ENCODE measurements around the gene LOXL4. TPM values are rescaled to one million over a fixed set of nuclear protein-coding genes. Genes with fewer than 3 reads are reported as not detected.

The LOXL4 gene
- total RNA-seq, 1 donor from 2014 or later = 1.8 TPM

GRCh38 chr10:98254234-98254974 is 13.6 kb downstream of the LOXL4 start:
- no peak for TF ChIP-seq CTCF (IDR thresholded peaks at IDR 0.05; ENCODE audit: unreplicated experiment)
- DNase-seq (ENCODE audit: low spot score) = no peak
- Mint-ChIP-seq H3K9me3 (ENCODE audit: unreplicated experiment) (no peaks in the 10 kb centered on the region), H3K4me3 (ENCODE audit: unreplicated experiment) (no peak overlapping the region), H3K27me3 (ENCODE audit: unreplicated experiment) (peaks cover 4% of the 10 kb centered on the region), H3K4me1 (ENCODE audit: unreplicated experiment) (peaks cover 14% of the 10 kb centered on the region), H3K36me3 (ENCODE audit: low read depth, unreplicated experiment) (peaks cover 5% of the 10 kb centered on the region), H3K27ac (ENCODE audit: unreplicated experiment) (no peak overlapping the region)

GRCh38 chr10:98253499-98253898 is 14.5 kb downstream of the LOXL4 start:
- Mint-ChIP-seq H3K36me3 (ENCODE audit: low read depth, unreplicated experiment) (peaks cover 5% of the 10 kb centered on the region), H3K27ac (ENCODE audit: unreplicated experiment) (no peak overlapping the region), H3K27me3 (ENCODE audit: unreplicated experiment) (peaks cover 4% of the 10 kb centered on the region), H3K4me1 (ENCODE audit: unreplicated experiment) (peaks cover 14% of the 10 kb centered on the region), H3K4me3 (ENCODE audit: unreplicated experiment) (no peak overlapping the region), H3K9me3 (ENCODE audit: unreplicated experiment) (no peaks in the 10 kb centered on the region)
- no peak for DNase-seq (ENCODE audit: low spot score)
- TF ChIP-seq CTCF (IDR thresholded peaks at IDR 0.05; ENCODE audit: unreplicated experiment) = no peak

- Mint-ChIP-seq H3K27ac (ENCODE audit: unreplicated experiment) (no peak overlapping the region), H3K4me3 (ENCODE audit: unreplicated experiment) (no peak overlapping the region), H3K36me3 (ENCODE audit: low read depth, unreplicated experiment) (peaks cover 5% of the 10 kb centered on the region), H3K9me3 (ENCODE audit: unreplicated experiment) (no peaks in the 10 kb centered on the region), H3K4me1 (ENCODE audit: unreplicated experiment) (peaks cover 16% of the 10 kb centered on the region), H3K27me3 (ENCODE audit: unreplicated experiment) (peaks cover 4% of the 10 kb centered on the region)
- no peak for TF ChIP-seq CTCF (IDR thresholded peaks at IDR 0.05; ENCODE audit: unreplicated experiment)
- no peak for DNase-seq (ENCODE audit: low spot score)
Measured at GRCh38 chr10:98252464-98252863, 15.5 kb downstream of the LOXL4 start.

GRCh38 chr10:98251399-98251798 is 16.6 kb downstream of the LOXL4 start:
- no peak for TF ChIP-seq CTCF (IDR thresholded peaks at IDR 0.05; ENCODE audit: unreplicated experiment)
- Mint-ChIP-seq H3K27me3 (ENCODE audit: unreplicated experiment) (peaks cover 4% of the 10 kb centered on the region), H3K27ac (ENCODE audit: unreplicated experiment) (no peak overlapping the region), H3K9me3 (ENCODE audit: unreplicated experiment) (no peaks in the 10 kb centered on the region), H3K36me3 (ENCODE audit: low read depth, unreplicated experiment) (peaks cover 5% of the 10 kb centered on the region), H3K4me3 (ENCODE audit: unreplicated experiment) (peak overlapping the region; percentile 4), H3K4me1 (ENCODE audit: unreplicated experiment) (peaks cover 25% of the 10 kb centered on the region)
- DNase-seq (ENCODE audit: low spot score) = no peak

- Mint-ChIP-seq H3K27ac (ENCODE audit: unreplicated experiment) (no peak overlapping the region), H3K4me3 (ENCODE audit: unreplicated experiment) (no peak overlapping the region), H3K36me3 (ENCODE audit: low read depth, unreplicated experiment) (peaks cover 16% of the 10 kb centered on the region), H3K9me3 (ENCODE audit: unreplicated experiment) (no peaks in the 10 kb centered on the region), H3K4me1 (ENCODE audit: unreplicated experiment) (peaks cover 25% of the 10 kb centered on the region), H3K27me3 (ENCODE audit: unreplicated experiment) (no peaks in the 10 kb centered on the region)
- no peak for DNase-seq (ENCODE audit: low spot score)
- TF ChIP-seq CTCF (IDR thresholded peaks at IDR 0.05; ENCODE audit: unreplicated experiment) = no peak
Measured at GRCh38 chr10:98249134-98249533, 18.9 kb downstream of the LOXL4 start.

All from endothelial cell (in vitro differentiated cells).